Measurements from ENCODE around the gene ARHGAP45.

- TF ChIP-seq CTCF (IDR thresholded peaks at IDR 0.05) = no peak
- TF ChIP-seq POLR2A (IDR thresholded peaks at IDR 0.05) = no peak
Observed at GRCh38 chr19:1074544-1075283, 7.7 kb downstream of the ARHGAP45 start.

All from right lobe of liver (tissue), 4 donors.